Mesenchymal stem cell (in vitro differentiated cells and primary cell): ENCODE data around the gene MS4A4A.

Experiments
- DNase-seq: peaks from one replicate; pipeline ENCODE4 v3.0.0-alpha.2; 2013
- H2AFZ ChIP-seq: one replicate; pipeline ENCODE4 v1.6.1; 2013; ENCODE audit warnings: low read depth, mild to moderate bottlenecking, control low read depth, inconsistent platforms, low read length, moderate library complexity
- H2AK5ac ChIP-seq: 2 replicates; pipeline ENCODE4 v1.6.1; 2013; ENCODE audit warnings: low read length, moderate library complexity, mild to moderate bottlenecking, inconsistent platforms; ENCODE audit not compliant: severe bottlenecking
- H2BK120ac ChIP-seq: one replicate; pipeline ENCODE4 v1.6.1; 2013; ENCODE audit warnings: low read depth, mild to moderate bottlenecking, inconsistent platforms, low read length, moderate library complexity
- H2BK12ac ChIP-seq, 2 experiments: one replicate each; pipeline ENCODE4 v1.6.1; 2013; ENCODE audit warnings: inconsistent platforms in 2 of 2, low read length in 2 of 2, mild to moderate bottlenecking in 2 of 2, moderate library complexity in 2 of 2, control low read depth in 1 of 2
- H2BK15ac ChIP-seq: one replicate; pipeline ENCODE4 v1.6.1; 2013; ENCODE audit warnings: mild to moderate bottlenecking, low read depth, inconsistent platforms; ENCODE audit not compliant: poor library complexity, severe bottlenecking
- H2BK5ac ChIP-seq: 2 replicates; pipeline ENCODE4 v1.6.1; 2013; ENCODE audit warnings: low read depth, mild to moderate bottlenecking, low read length, control low read depth, inconsistent platforms; ENCODE audit not compliant: poor library complexity, severe bottlenecking
- H3K14ac ChIP-seq, 2 experiments: one replicate each; pipeline ENCODE4 v1.6.1; 2013; ENCODE audit warnings: inconsistent platforms in 2 of 2, low read length in 2 of 2, control low read depth in 1 of 2, mild to moderate bottlenecking in 1 of 2, moderate library complexity in 1 of 2
- H3K18ac ChIP-seq, 2 experiments: one replicate each; pipeline ENCODE4 v1.6.1; 2013; ENCODE audit warnings: inconsistent platforms in 2 of 2, low read length in 2 of 2, control low read depth in 1 of 2, low read depth in 1 of 2, mild to moderate bottlenecking in 1 of 2
- H3K23ac ChIP-seq, 2 experiments: one replicate each; pipeline ENCODE4 v1.6.1; 2013; ENCODE audit warnings: inconsistent platforms in 2 of 2, low read length in 2 of 2, mild to moderate bottlenecking in 2 of 2, moderate library complexity in 2 of 2, control low read depth in 1 of 2
- H3K27ac ChIP-seq: 2 replicates; pipeline ENCODE4 v1.5.1; 2013; ENCODE audit warnings: mild to moderate bottlenecking, moderate library complexity, low read length, control low read depth, inconsistent platforms; ENCODE audit not compliant: poor library complexity, severe bottlenecking
- H3K27me3 ChIP-seq, 2 experiments: 2 replicates each; pipeline versions ENCODE4 v1.6.1 to v1.7.0; 2013; ENCODE audit warnings: low read length in 2 of 2, mild to moderate bottlenecking in 2 of 2, moderate library complexity in 2 of 2, control low read depth in 1 of 2, inconsistent platforms in 1 of 2; ENCODE audit not compliant: control insufficient read depth in 1 of 2, insufficient read depth in 1 of 2
- H3K36me3 ChIP-seq, 2 experiments: 2 replicates each; pipeline versions ENCODE4 v1.6.1 to v1.7.0; 2013; ENCODE audit warnings: low read length in 2 of 2, control low read depth in 1 of 2, inconsistent platforms in 1 of 2, low read depth in 1 of 2, mild to moderate bottlenecking in 1 of 2; ENCODE audit not compliant: insufficient read depth in 2 of 2, control insufficient read depth in 1 of 2
- H3K4ac ChIP-seq, 2 experiments: one replicate each; pipeline ENCODE4 v1.6.1; 2013; ENCODE audit warnings: inconsistent platforms in 2 of 2, low read length in 2 of 2, mild to moderate bottlenecking in 2 of 2, moderate library complexity in 2 of 2, control low read depth in 1 of 2, low read depth in 1 of 2
- H3K4me1 ChIP-seq: 2 replicates; pipeline ENCODE4 v1.6.1; 2013; ENCODE audit warnings: low read depth, low read length, control low read depth; ENCODE audit not compliant: control insufficient read depth, insufficient read depth
- H3K4me2 ChIP-seq: 2 replicates; pipeline ENCODE4 v1.6.1; 2013; ENCODE audit warnings: low read length, mild to moderate bottlenecking, inconsistent platforms; ENCODE audit not compliant: poor library complexity, severe bottlenecking
- H3K4me3 ChIP-seq, 2 experiments: 2 replicates each; pipeline versions ENCODE4 v1.5.1 to v1.7.0; 2013; ENCODE audit warnings: low read length in 2 of 2, mild to moderate bottlenecking in 2 of 2, control low read depth in 1 of 2, low read depth in 1 of 2; ENCODE audit not compliant: insufficient read depth in 1 of 2
- H3K79me1 ChIP-seq: replicated peaks from 2 replicates; pipeline ENCODE4 v1.6.1; 2013; ENCODE audit warnings: mild to moderate bottlenecking, control low read depth, low read length, inconsistent platforms; ENCODE audit not compliant: poor library complexity, severe bottlenecking
- H3K9ac ChIP-seq: 2 replicates; pipeline ENCODE4 v1.7.0; 2013; ENCODE audit warnings: mild to moderate bottlenecking, low read length, moderate library complexity
- H3K9me3 ChIP-seq: 2 replicates; pipeline ENCODE4 v1.7.0; 2013; ENCODE audit warnings: mild to moderate bottlenecking, low read length; ENCODE audit not compliant: control insufficient read depth
- H4K8ac ChIP-seq: one replicate; pipeline ENCODE4 v1.6.1; 2013; ENCODE audit warnings: inconsistent platforms, mild to moderate bottlenecking, low read length, moderate library complexity
- H4K91ac ChIP-seq: one replicate; pipeline ENCODE4 v1.6.1; 2013; ENCODE audit warnings: mild to moderate bottlenecking, low read length, inconsistent platforms
- WGBS: methylation state at CpG from one replicate; pipeline ENCODE4 v1.1.7; 2013; ENCODE audit warnings: mixed read lengths; 5-methylcytosine and 5-hydroxymethylcytosine counted together

Gene MS4A4A

GRCh38 chr11:60332846-60333245, 52.4 kb downstream of the MS4A4A start:
- no peak overlapping the region for H3K9ac ChIP-seq
- H2AK5ac ChIP-seq = no peak overlapping the region
- H3K4me1 ChIP-seq = no peaks in the 10 kb centered on the region
- no peak overlapping the region for H2BK15ac ChIP-seq
- no peak overlapping the region for H3K4ac ChIP-seq
- peak; percentile 38 for DNase-seq
- no peak overlapping the region for H4K91ac ChIP-seq
- H3K36me3 ChIP-seq = no peaks in the 10 kb centered on the region
- no peak overlapping the region for H2BK5ac ChIP-seq
- H3K23ac ChIP-seq = no peak overlapping the region
- H4K8ac ChIP-seq = no peak overlapping the region
- H3K14ac ChIP-seq = no peak overlapping the region
- H3K79me1 ChIP-seq = no peaks in the 10 kb centered on the region
- H2AFZ ChIP-seq = no peak overlapping the region
- H3K4me2 ChIP-seq = no peak overlapping the region
- 70% methylated on average over 3 of the region's 3 CpGs for WGBS
- H3K4me3 ChIP-seq = no peak overlapping the region
- no peak overlapping the region for H3K18ac ChIP-seq
- H3K9me3 ChIP-seq = peaks cover 2% of the 10 kb centered on the region
- H2BK120ac ChIP-seq = no peak overlapping the region
- no peak overlapping the region for H3K27ac ChIP-seq
- no peak overlapping the region for H2BK12ac ChIP-seq
- no peaks in the 10 kb centered on the region for H3K27me3 ChIP-seq

- Histone ChIP-seq H3K4me3 (no peak overlapping the region), H3K18ac (no peak overlapping the region), H3K79me1 (no peaks in the 10 kb centered on the region), H2BK5ac (no peak overlapping the region), H2BK120ac (no peak overlapping the region), H2AFZ (no peak overlapping the region), H2AK5ac (no peak overlapping the region), H4K8ac (no peak overlapping the region), H3K9me3 (peaks cover 2% of the 10 kb centered on the region), H3K4me1 (no peaks in the 10 kb centered on the region), H3K4ac (no peak overlapping the region), H2BK12ac (no peak overlapping the region), H3K9ac (no peak overlapping the region), H4K91ac (no peak overlapping the region), H3K36me3 (no peaks in the 10 kb centered on the region), H2BK15ac (no peak overlapping the region), H3K27me3 (no peaks in the 10 kb centered on the region), H3K23ac (no peak overlapping the region), H3K14ac (no peak overlapping the region), H3K4me2 (no peak overlapping the region), H3K27ac (no peak overlapping the region)
- WGBS = 42% methylated on average over 1 of the region's 2 CpGs
- DNase-seq = peak; percentile 75
These were observed 53.6 kb downstream of the MS4A4A start for GRCh38 chr11:60334005-60334620.

- no peaks in the 10 kb centered on the region for H3K79me1 ChIP-seq
- H3K9ac ChIP-seq = no peak overlapping the region
- no peak overlapping the region for H3K18ac ChIP-seq
- no peak overlapping the region for H3K23ac ChIP-seq
- H3K27ac ChIP-seq = no peak overlapping the region
- no peak overlapping the region for H4K91ac ChIP-seq
- H3K27me3 ChIP-seq = no peaks in the 10 kb centered on the region
- H2AK5ac ChIP-seq = no peak overlapping the region
- no peak overlapping the region for H2BK5ac ChIP-seq
- no peak overlapping the region for H3K4ac ChIP-seq
- H4K8ac ChIP-seq = no peak overlapping the region
- H3K36me3 ChIP-seq = no peaks in the 10 kb centered on the region
- no peak overlapping the region for H2AFZ ChIP-seq
- DNase-seq = no peak
- no peak overlapping the region for H2BK12ac ChIP-seq
- H2BK15ac ChIP-seq = no peak overlapping the region
- no peak overlapping the region for H3K4me2 ChIP-seq
- no peaks in the 10 kb centered on the region for H3K4me1 ChIP-seq
- H3K4me3 ChIP-seq = no peak overlapping the region
- H3K14ac ChIP-seq = no peak overlapping the region
- H3K9me3 ChIP-seq = no peaks in the 10 kb centered on the region
- 97% methylated on average over 6 of the region's 7 CpGs for WGBS
- H2BK120ac ChIP-seq = no peak overlapping the region
These were observed 56.4 kb downstream of the MS4A4A start for GRCh38 chr11:60336767-60337391.

- Histone ChIP-seq H3K18ac (no peak overlapping the region), H2BK15ac (no peak overlapping the region), H2AK5ac (no peak overlapping the region), H3K9ac (no peak overlapping the region), H3K9me3 (no peaks in the 10 kb centered on the region), H3K79me1 (no peaks in the 10 kb centered on the region), H2BK120ac (no peak overlapping the region), H2BK12ac (no peak overlapping the region), H3K23ac (no peak overlapping the region), H4K8ac (no peak overlapping the region), H3K4me1 (no peaks in the 10 kb centered on the region), H3K4me2 (no peak overlapping the region), H3K27me3 (peaks cover 0 to 7% of the 10 kb centered on the region in 2 experiments), H2BK5ac (no peak overlapping the region), H3K4ac (no peak overlapping the region), H2AFZ (no peak overlapping the region), H3K4me3 (no peak overlapping the region), H3K27ac (no peak overlapping the region), H3K36me3 (no peaks in the 10 kb centered on the region), H4K91ac (no peak overlapping the region), H3K14ac (no peak overlapping the region)
- no peak for DNase-seq
- 82% methylated on average over 2 of the region's 2 CpGs for WGBS
These were observed 57.6 kb downstream of the MS4A4A start for GRCh38 chr11:60338053-60338452.
